WTC11 (cell line): ENCODE data around the gene RASGEF1C. TPM values are rescaled to one million over a fixed set of nuclear protein-coding genes. Genes with fewer than 3 reads are reported as not detected.

ENCODE experiments used
- ATAC-seq: fragments of 200-7000 bp; cut with Tn5 transposase; 2 replicates; pipeline ENCODE4 v1.10.0; 2021; ENCODE audit warnings: mild to moderate bottlenecking, moderate library complexity
- CTCF ChIA-PET: fragments of 300-600 bp; sonication (Branson Sonifier 250); formaldehyde crosslinking; loops from one replicate; lab custom pipeline; 2021; ENCODE audit warnings: antibody characterized with exemption; lab: Charles Lee
- POLR2A ChIA-PET: fragments of 350-600 bp; sonication (Branson Sonifier 250); formaldehyde crosslinking; loops from one replicate; lab custom pipeline; 2021; ENCODE audit warnings: antibody characterized with exemption; lab: Charles Lee
- DNase-seq: peaks from one replicate; pipeline ENCODE4 v3.0.0; 2021; ENCODE audit warnings: low spot score
- H3K27ac Mint-ChIP-seq: 2 replicates; pipeline ENCODE4 v1.8.0; 2021; ENCODE audit warnings: mixed read lengths
- H3K27me3 Mint-ChIP-seq: 2 replicates; pipeline ENCODE4 v1.8.0; 2021; ENCODE audit warnings: low read depth, mild to moderate bottlenecking, moderate library complexity, mixed read lengths
- H3K36me3 Mint-ChIP-seq: 2 replicates; pipeline ENCODE4 v1.8.0; 2021; ENCODE audit warnings: mixed read lengths
- H3K4me1 Mint-ChIP-seq: 2 replicates; pipeline ENCODE4 v1.8.0; 2022; ENCODE audit warnings: mixed read lengths
- H3K4me3 Mint-ChIP-seq: 2 replicates; pipeline ENCODE4 v1.8.0; 2021; ENCODE audit warnings: mild to moderate bottlenecking, moderate library complexity, mixed read lengths
- H3K9me3 Mint-ChIP-seq: 2 replicates; pipeline ENCODE4 v1.8.0; 2021; ENCODE audit warnings: mixed read lengths
- ARID4B ChIP-seq: sonication (generic); formaldehyde crosslinking; IDR thresholded peaks from 2 replicates; pipeline ENCODE4 v1.8.0; 2023; ENCODE audit warnings: missing genetic modification reagents, mild to moderate bottlenecking, borderline replicate concordance
- ATF1 ChIP-seq: sonication (generic); formaldehyde crosslinking; IDR thresholded peaks from 2 replicates; pipeline ENCODE4 v1.8.1; 2023; ENCODE audit warnings: mild to moderate bottlenecking, moderate library complexity, missing genetic modification reagents
- ATF6 ChIP-seq: sonication (generic); formaldehyde crosslinking; IDR thresholded peaks from 2 replicates; pipeline ENCODE4 v1.8.1; 2023; ENCODE audit warnings: mild to moderate bottlenecking, missing genetic modification reagents
- E2F4 ChIP-seq: sonication (generic); formaldehyde crosslinking; IDR thresholded peaks from 2 replicates; pipeline ENCODE4 v1.8.1; 2022; ENCODE audit warnings: low read depth, mild to moderate bottlenecking, moderate library complexity, missing genetic modification reagents, borderline replicate concordance
- ESRRA ChIP-seq: sonication (generic); formaldehyde crosslinking; IDR thresholded peaks from 2 replicates; pipeline ENCODE4 v1.8.1; 2022; ENCODE audit warnings: mild to moderate bottlenecking, missing genetic modification reagents, borderline replicate concordance
- FOXJ3 ChIP-seq: sonication (generic); formaldehyde crosslinking; IDR thresholded peaks from 2 replicates; pipeline ENCODE4 v1.9.0; 2021; ENCODE audit warnings: missing genetic modification reagents, mild to moderate bottlenecking, borderline replicate concordance
- FOXP1 ChIP-seq: sonication (generic); formaldehyde crosslinking; IDR thresholded peaks from 2 replicates; pipeline ENCODE4 v1.8.0; 2022; ENCODE audit warnings: missing genetic modification reagents, mild to moderate bottlenecking, moderate library complexity, borderline replicate concordance
- GABPB1 ChIP-seq: sonication (generic); formaldehyde crosslinking; IDR thresholded peaks from 2 replicates; pipeline ENCODE4 v1.8.1; 2023; ENCODE audit warnings: mild to moderate bottlenecking, missing genetic modification reagents
- IRF1 ChIP-seq: sonication (generic); formaldehyde crosslinking; IDR thresholded peaks from 2 replicates; pipeline ENCODE4 v1.8.0; 2023; ENCODE audit warnings: missing genetic modification reagents
- IRF2 ChIP-seq: sonication (generic); formaldehyde crosslinking; IDR thresholded peaks from 2 replicates; pipeline ENCODE4 v1.8.0; 2022; ENCODE audit warnings: low read depth, missing genetic modification reagents, borderline replicate concordance
- JUN ChIP-seq: sonication (generic); formaldehyde crosslinking; IDR thresholded peaks from 2 replicates; pipeline ENCODE4 v1.8.0; 2023; ENCODE audit warnings: mild to moderate bottlenecking, missing genetic modification reagents
- MAX ChIP-seq: sonication (generic); formaldehyde crosslinking; IDR thresholded peaks from 2 replicates; pipeline ENCODE4 v1.8.0; 2022; ENCODE audit warnings: mild to moderate bottlenecking, missing genetic modification reagents
- NFATC4 ChIP-seq: fragments of 250-450 bp; sonication (Bioruptor Pico); IDR thresholded peaks from 2 replicates; pipeline ENCODE4 v1.9.0; 2021; ENCODE audit warnings: mild to moderate bottlenecking
- NFE2L1 ChIP-seq: sonication (generic); formaldehyde crosslinking; IDR thresholded peaks from 2 replicates; pipeline ENCODE4 v1.8.1; 2023; ENCODE audit warnings: missing genetic modification reagents
- NR1H2 ChIP-seq: sonication (generic); formaldehyde crosslinking; IDR thresholded peaks from 2 replicates; pipeline ENCODE4 v1.9.0; 2021; ENCODE audit warnings: mild to moderate bottlenecking, moderate library complexity, missing genetic modification reagents
- SMAD3 ChIP-seq: sonication (generic); formaldehyde crosslinking; IDR thresholded peaks from 2 replicates; pipeline ENCODE4 v1.8.0; 2022; ENCODE audit warnings: missing genetic modification reagents, mild to moderate bottlenecking, borderline replicate concordance
- TEAD1 ChIP-seq: sonication (generic); formaldehyde crosslinking; IDR thresholded peaks from 2 replicates; pipeline ENCODE4 v1.8.0; 2022; ENCODE audit warnings: mild to moderate bottlenecking, missing genetic modification reagents
- ZNF138 ChIP-seq: sonication (generic); formaldehyde crosslinking; conservative IDR thresholded peaks from 2 replicates; pipeline ENCODE4 v1.8.1; 2022; ENCODE audit warnings: mild to moderate bottlenecking, moderate library complexity, missing genetic modification reagents
- total RNA-seq: library from RNA; stranded (reverse); gene quantifications from 3 replicates; pipeline ENCODE4 v1.2.3, GENCODE V29; 2021

RASGEF1C gene
- total RNA-seq, 1 experiment from 2014 or later = 0.96 TPM

- 0 out of 2 replicates have a peak, but pooled peaks have one; percentile 26 for TF ChIP-seq ARID4B (CRISPR knock-in tag)
- peak; percentile 59 for TF ChIP-seq MAX (CRISPR knock-in tag)
Measured at GRCh38 chr5:180082633-180083420, 126.2 kb downstream of the RASGEF1C start (continued).

- H3K4me1 Mint-ChIP-seq = peaks cover 51% of the 10 kb centered on the region
- H3K36me3 Mint-ChIP-seq = peaks cover 16% of the 10 kb centered on the region
- TF ChIP-seq ESRRA (CRISPR knock-in tag) = no peak
- TF ChIP-seq ATF1 (CRISPR knock-in tag) = no peak
- no peak for TF ChIP-seq ATF6 (CRISPR knock-in tag)
- no peak for TF ChIP-seq E2F4
- TF ChIP-seq NFATC4 (CRISPR knock-in tag) = no peak
- TF ChIP-seq GABPB1 = no peak
- TF ChIP-seq FOXP1 (CRISPR knock-in tag) = no peak
- no peak for TF ChIP-seq IRF1 (CRISPR knock-in tag)
- TF ChIP-seq TEAD1 (CRISPR knock-in tag) = no peak
- TF ChIP-seq IRF2 = no peak
- no peak for TF ChIP-seq ZNF138
- no peak for TF ChIP-seq SMAD3 (CRISPR knock-in tag)
- TF ChIP-seq FOXJ3 (CRISPR knock-in tag) = no peak
- no peak for TF ChIP-seq NR1H2
- TF ChIP-seq NFE2L1 (CRISPR knock-in tag) = no peak
- no peak for TF ChIP-seq JUN (CRISPR knock-in tag)
- DNase-seq (no peak), ATAC-seq (no peak)
- peaks cover 15% of the 10 kb centered on the region for H3K27me3 Mint-ChIP-seq
- POLR2A ChIA-PET = no interaction called here
- CTCF ChIA-PET = interaction anchor here (1.0 to 2.0 kb wide), 2 partner anchors 9 to 280 kb away, joined by 5 to 8 read pairs; no protein-coding TSS in a partner anchor
- H3K27ac Mint-ChIP-seq = peak overlapping the region; percentile 65; the same call in 1 of the 2 replicates
- no peak overlapping the region for H3K4me3 Mint-ChIP-seq
- H3K9me3 Mint-ChIP-seq = peaks cover 25% of the 10 kb centered on the region
Measured at GRCh38 chr5:180081481-180081880, 127.5 kb downstream of the RASGEF1C start.
